HG03095 (cell line): Measurements from ENCODE around the gene ZMIZ2.
A peak's percentile ranks its signal among the peaks of the same experiment; 100 is the strongest.
"Not testable (repeated sequence)": the region's sequence is repeated elsewhere in the genome, so short reads cannot be mapped to it uniquely, and the experiment has no call there.

Source experiments
- ATAC-seq: cut with Tn5 transposase; IDR thresholded peaks from one replicate; pipeline ENCODE4 v1.9.1; 2021; ENCODE audit warnings: moderate library complexity; ENCODE audit not compliant: unreplicated experiment

Gene ZMIZ2

DNA sequence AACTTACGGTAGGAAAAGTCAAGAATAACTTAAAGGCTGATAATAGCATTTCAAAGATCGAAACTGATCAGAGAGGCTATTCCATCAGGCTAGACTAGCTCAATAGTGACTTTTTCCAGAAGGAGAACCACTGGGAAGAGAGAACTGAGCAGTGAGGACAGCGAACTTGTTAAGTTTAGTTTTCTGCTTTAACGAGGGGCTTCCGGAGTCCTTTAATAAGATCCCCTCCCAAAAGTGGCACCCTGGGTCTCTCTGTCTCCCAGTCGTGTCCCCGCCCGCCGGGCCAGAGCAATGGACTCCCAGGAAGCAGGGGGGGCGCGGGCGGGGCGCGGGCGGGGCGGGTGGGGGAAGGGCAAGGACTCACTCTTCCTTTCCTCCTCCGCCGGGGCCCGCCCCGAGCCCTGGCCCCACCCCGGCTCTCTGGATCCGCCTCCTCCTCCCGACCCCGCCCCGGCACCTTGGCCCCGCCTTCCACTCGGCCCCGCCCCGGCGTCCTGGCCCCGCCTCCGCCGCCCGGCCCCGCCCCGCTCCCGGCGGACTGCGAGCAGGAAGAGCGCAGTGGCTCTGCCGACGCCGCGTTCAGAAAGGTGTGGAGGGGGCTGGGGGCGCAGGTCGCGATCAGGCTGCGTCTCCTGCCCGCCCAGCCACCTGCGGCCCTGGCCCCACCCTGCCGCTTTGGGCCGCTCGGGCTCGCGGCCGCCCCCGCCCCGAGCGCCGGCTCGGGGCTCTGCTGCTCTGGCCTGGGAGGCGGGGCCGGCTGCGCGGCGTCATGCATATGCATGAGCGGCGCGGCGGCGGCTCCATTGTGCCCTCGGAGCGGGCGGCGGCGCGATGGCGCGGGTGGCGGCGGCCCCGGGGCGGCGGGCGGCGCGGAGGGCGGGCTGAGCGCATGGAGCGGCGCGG is at the start of gene ZMIZ2:
Gene ZMIZ2 (plus strand): TSS at position 803 of the 903 bp plus-strand sequence. CDS start 7,403 bp downstream, outside the sequence.
- peak; percentile 63 for ATAC-seq

- not testable (repeated sequence) for ATAC-seq
Observed at GRCh38 chr7:44699598-44699997, 49.0 kb upstream of the ZMIZ2 start.

- no peak for ATAC-seq
Observed at GRCh38 chr7:44700322-44700721, 48.3 kb upstream of the ZMIZ2 start.

- ATAC-seq: not testable (repeated sequence)
Observed at GRCh38 chr7:44703391-44703790, 45.3 kb upstream of the ZMIZ2 start.

DNA sequence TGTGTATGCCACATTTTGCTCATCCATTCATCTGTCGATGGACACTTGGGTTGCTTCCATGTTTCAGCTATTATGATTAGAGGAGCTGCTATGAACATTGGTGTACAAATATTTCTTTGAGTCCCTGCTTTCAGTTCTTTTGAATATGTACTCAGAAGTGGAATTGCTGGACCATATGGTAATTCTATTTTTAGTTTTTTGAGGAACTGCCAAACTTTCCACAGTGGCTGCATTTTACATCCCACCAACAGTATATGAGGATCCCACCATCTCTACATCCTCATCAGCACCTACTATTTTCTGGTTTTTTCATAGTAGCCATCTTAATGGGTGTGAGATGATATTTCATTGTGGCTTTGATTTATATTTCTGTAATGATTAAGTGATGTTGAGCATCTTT is 44.7 kb upstream of the ZMIZ2 start:
- no peak for ATAC-seq

- no peak for ATAC-seq
Observed at GRCh38 chr7:44705434-44705833, 43.2 kb upstream of the ZMIZ2 start.

DNA sequence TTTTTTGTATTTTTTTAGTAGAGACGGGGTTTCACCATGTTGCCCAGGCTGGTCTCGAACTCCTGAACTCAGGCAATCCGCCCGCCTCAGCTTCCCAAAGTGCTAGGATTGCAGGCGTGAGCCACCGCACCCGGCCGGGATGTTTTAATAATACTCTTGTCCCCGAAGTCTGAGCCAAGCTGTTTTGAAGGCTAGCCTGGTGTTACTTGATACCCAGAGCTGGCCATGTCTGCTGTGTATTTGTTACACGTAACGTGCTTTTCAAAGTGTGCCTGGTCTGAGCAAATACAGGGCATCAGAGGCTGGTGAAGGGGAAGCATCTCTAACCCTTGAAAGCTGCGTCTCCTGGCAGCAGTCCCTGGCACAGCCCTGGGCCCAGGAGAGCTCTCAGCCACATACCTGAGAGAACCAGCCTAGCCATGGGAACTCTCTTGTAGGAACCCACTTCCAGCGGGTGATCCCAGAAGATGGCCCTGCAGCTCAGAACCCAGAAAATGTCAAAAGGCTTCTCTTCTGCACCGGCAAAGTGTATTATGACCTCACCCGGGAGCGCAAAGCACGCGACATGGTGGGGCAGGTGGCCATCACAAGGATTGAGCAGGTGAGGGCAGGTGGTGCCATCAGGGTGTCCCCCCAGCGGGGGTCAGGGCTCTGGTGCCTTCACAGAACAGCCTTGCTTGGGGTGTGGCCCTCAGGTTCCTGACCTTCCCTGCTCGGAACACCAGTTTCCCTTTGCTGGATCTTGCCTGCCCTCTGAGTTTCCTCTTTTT is 41.7 kb upstream of the ZMIZ2 start:
- no peak for ATAC-seq

- no peak for ATAC-seq
Observed at GRCh38 chr7:44707558-44708230, 41.0 kb upstream of the ZMIZ2 start.

- no peak for ATAC-seq
Observed at GRCh38 chr7:44709011-44709915, 39.4 kb upstream of the ZMIZ2 start.

GRCh38 chr7:44709945-44710596 is 38.6 kb upstream of the ZMIZ2 start:
- no peak for ATAC-seq

- no peak for ATAC-seq
Observed at GRCh38 chr7:44711528-44711927, 37.1 kb upstream of the ZMIZ2 start.

DNA sequence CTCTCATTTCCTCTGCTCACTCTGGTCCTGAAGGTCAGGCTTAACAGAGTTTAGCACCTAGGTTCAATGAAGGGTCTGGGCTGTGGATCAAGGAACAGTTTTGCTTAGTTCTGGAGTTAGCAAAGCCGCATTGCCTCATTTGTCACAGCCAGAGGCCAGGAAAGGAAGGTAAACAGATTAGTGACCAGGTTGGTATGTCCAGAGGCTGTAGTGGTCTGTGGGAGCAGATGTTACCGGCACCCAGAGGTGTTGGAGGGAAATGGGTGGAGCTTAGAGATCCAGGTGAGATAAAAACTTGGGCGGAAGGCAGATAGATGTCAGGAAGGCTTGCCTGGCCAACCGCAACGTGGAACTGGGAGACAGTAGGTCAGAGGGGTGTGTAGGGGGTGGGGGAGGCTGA is 36.6 kb upstream of the ZMIZ2 start:
- ATAC-seq: no peak

- no peak for ATAC-seq
Observed at GRCh38 chr7:44713141-44713540, 35.5 kb upstream of the ZMIZ2 start.

- no peak for ATAC-seq
Observed at GRCh38 chr7:44713680-44714335, 34.8 kb upstream of the ZMIZ2 start.

DNA sequence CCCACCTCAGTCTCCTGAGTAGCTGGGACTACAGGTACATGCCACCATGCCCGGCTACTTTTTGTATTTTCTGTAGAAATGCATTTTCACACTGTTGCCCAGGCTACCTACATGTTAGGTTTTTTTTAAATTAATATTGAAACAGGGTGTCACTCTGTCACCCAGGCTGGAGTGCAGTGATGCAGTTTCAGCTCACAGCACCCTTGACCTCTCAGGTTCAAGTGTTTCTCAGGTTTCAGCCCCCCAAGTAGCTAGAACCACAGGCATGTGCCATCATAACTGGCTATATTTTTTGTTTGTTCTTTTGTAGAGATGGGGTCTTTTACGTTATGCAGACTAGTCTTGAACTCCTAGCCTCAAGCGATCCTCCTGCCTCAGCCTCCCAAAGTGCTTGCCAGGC is 32.4 kb upstream of the ZMIZ2 start:
- no peak for ATAC-seq

DNA sequence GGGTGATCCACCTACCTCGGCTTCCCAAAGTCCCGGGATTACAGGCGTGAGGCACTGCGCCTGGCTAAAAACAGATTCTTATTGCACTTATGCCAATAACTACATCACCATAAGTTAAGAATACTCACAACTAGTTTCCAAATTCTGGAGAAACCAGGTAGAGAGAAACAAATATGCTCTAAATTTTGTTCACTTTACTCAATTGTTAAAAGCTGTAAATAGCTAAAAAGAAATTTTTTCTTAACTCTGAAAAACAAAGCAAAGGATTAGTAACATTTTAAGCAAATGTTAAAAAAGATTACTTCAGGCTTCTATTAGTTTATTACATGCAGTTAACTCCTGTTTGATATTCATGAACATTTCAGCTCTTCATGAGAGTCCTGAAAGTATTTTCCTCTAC is 28.3 kb upstream of the ZMIZ2 start:
- no peak for ATAC-seq

DNA sequence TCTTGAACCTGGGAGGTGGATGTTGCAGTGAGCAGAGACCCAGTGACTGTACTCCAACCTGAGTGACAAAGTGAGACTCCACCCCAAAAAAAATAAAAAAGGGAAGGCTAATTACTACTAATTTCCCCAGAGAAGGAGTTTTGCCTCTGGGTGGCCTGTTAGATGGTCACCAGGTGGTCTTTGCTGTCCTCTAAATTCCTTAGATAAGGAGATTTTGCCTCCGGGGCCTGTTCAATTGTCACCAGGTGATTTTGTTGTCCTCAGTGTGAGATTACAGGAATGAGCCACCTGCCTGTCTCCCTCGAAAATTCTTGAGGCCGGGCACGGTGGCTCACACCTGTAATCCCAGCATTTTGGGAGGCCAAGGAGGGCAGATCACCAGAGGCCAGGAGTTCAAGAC is 24.4 kb upstream of the ZMIZ2 start:
- no peak for ATAC-seq

GRCh38 chr7:44726250-44726649 is 22.4 kb upstream of the ZMIZ2 start:
- ATAC-seq: not testable (repeated sequence)

DNA sequence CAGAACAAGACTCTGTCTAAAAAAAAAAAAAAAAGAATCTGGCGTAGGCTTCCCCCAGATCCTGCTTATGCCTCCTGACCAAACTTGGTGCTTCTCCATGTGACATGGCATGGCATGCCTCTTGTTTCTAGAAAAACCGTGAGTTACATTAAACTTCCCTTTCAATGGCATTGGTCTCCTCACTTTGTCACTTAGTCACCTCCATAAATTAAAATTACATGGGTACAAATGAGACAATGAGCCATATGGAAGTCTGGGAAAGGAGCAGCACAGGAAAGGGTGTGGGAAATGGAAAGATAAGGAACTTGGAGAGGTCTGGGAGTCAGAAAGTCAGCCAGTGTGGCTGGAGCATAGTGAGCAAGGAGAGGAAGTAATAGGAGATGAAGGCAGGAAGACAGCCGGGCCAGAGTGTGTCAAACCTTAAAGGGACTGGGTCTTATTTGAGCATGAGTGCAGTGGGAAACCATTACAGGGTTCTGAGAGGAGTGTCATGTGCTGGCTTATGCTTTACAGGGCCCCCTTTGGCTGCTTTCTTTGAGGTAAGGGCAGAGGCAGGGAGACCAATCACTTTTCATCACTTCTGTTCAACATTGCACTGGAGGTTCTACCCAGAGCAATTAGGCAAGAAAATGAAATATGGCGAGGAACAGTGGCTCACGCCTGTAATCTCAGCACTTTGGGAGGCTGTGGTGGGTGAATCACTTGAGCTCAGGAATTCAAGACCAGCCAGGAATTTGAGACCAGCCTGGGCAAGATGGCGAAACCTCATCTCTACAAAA is 21.3 kb upstream of the ZMIZ2 start:
- no peak for ATAC-seq
